Upper lobe of left lung (tissue), 6 donors: ENCODE measurements around the gene NOC4L. TPM values are rescaled to one million over a fixed set of nuclear protein-coding genes. Genes with fewer than 3 reads are reported as not detected.

Experiments used
- ATAC-seq, 2 donors: fragments of 200-7000 bp; cut with Tn5 transposase; one replicate each; pipeline ENCODE4 v1.9.1; 2022; ENCODE audit warnings: mild to moderate bottlenecking in 2 of 2, moderate library complexity in 2 of 2; ENCODE audit not compliant: low FRiP score in 2 of 2
- DNase-seq, 2 donors: peaks; one replicate each; pipeline ENCODE4 v3.0.0-alpha.2; 2019 to 2020
- H3K27ac ChIP-seq, 4 donors: fragments of 200-600 bp; sonication (generic); one replicate each; pipeline ENCODE4 v1.5.1; 2016 to 2019
- H3K27me3 ChIP-seq, 4 donors: fragments of 200-600 bp; sonication (generic); one replicate each; pipeline ENCODE4 v1.5.1; 2017 to 2019
- H3K36me3 ChIP-seq, 4 donors: fragments of 200-600 bp; sonication (generic); one replicate each; pipeline ENCODE4 v1.5.1; 2016 to 2019
- H3K4me1 ChIP-seq, 4 donors: fragments of 200-600 bp; sonication (generic); one replicate each; pipeline ENCODE4 v1.5.1; 2018 to 2019
- H3K4me3 ChIP-seq, 4 donors: fragments of 200-600 bp; sonication (generic); one replicate each; pipeline ENCODE4 v1.5.1; 2017 to 2019; ENCODE audit warnings: mild to moderate bottlenecking in 2 of 4, moderate library complexity in 1 of 4
- H3K9me3 ChIP-seq, 4 donors: fragments of 200-600 bp; sonication (generic); one replicate each; pipeline ENCODE4 v1.5.1; 2018 to 2019
- EP300 ChIP-seq, 4 donors: sonication (generic); formaldehyde crosslinking; IDR thresholded peaks; one replicate each; pipeline ENCODE4 v1.5.1; 2017; ENCODE audit warnings: antibody characterized with exemption in 4 of 4, control low read depth in 2 of 4
- POLR2A ChIP-seq, 4 donors: fragments of 450-650 bp; IDR thresholded peaks; one replicate each; pipeline ENCODE4 v1.5.1; 2016 to 2017; ENCODE audit warnings: antibody characterized with exemption in 4 of 4, mild to moderate bottlenecking in 2 of 4
- POLR2AphosphoS5 ChIP-seq, 2 donors: sonication (generic); formaldehyde crosslinking; IDR thresholded peaks; one replicate each; pipeline ENCODE4 v1.5.1; 2017; ENCODE audit warnings: antibody characterized with exemption in 2 of 2
- WGBS, 2 donors: methylation state at CpG; one replicate each; pipeline ENCODE4 v1.1.5; 2017 to 2018; 5-methylcytosine and 5-hydroxymethylcytosine counted together
- total RNA-seq, 6 donors: library from RNA; depleted of rRNA in 4 of 6; stranded (reverse); fragments of >200 nt in 4 of 6; gene quantifications; one replicate each; pipeline versions ENCODE4 v1.1.0 to v1.2.1, GENCODE V29; 2016 to 2021
- TF ChIP-seq, protein P1 (sequence below), 6 experiments: fragments of 450-650 bp in 4 of 6; fragments of 200-600 bp in 2 of 6; sonication (generic) in 2 of 6; IDR thresholded peaks; one replicate each; pipeline ENCODE4 v1.5.1; 2016 to 2019; ENCODE audit warnings: antibody characterized with exemption in 6 of 6
- donor health status: DM: no; HTN: no; CAD: no; lungs with moderate emphysema.
- donor health status: DM: no; HTN: yes; CAD: no; lungs with severe emphysema.

Gene NOC4L
- total RNA-seq, 6 donors from 2014 or later, result 7.4 to 22.4 (median 19.2) TPM

DNA sequence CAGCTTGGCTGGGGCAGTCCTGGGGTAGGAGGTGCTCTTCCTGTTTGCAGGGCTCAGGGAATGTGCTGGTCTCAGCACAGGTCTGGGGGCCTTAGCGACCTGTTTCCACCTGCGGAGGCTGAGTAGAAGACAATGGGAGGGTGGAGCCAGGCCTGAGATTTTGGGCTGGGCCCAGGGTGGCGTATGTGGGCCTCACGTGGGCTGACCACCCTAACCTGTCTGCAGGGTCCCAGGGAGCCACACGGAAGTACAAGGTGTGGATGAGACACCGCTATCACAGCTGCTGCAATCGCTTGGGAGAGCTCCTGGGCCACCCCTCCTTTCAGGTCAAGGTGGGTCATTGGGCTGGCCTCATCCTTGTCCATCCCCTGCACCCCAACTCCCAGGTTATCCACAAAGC lies 1.1 kb downstream of the NOC4L start:
- Histone ChIP-seq H3K4me1 (peaks cover 20 to 42% (median 24%) of the 10 kb centered on the region in 4 donors), H3K4me3 (peak overlapping the region in 3 of 4 donors; percentile 95 to 100 (median 96)), H3K36me3 (peaks cover 0 to 43% (median 32%) of the 10 kb centered on the region in 4 donors), H3K9me3 (no peaks in the 10 kb centered on the region), H3K27me3 (no peaks in the 10 kb centered on the region), H3K27ac (peak overlapping the region in 2 of 4 donors; percentile 87 to 95)
- TF ChIP-seq POLR2A (IDR thresholded peaks at IDR 0.05) (no peak), EP300 (IDR thresholded peaks at IDR 0.05) (no peak), POLR2AphosphoS5 (IDR thresholded peaks at IDR 0.05) (no peak)
- TF ChIP-seq, protein P1, sequence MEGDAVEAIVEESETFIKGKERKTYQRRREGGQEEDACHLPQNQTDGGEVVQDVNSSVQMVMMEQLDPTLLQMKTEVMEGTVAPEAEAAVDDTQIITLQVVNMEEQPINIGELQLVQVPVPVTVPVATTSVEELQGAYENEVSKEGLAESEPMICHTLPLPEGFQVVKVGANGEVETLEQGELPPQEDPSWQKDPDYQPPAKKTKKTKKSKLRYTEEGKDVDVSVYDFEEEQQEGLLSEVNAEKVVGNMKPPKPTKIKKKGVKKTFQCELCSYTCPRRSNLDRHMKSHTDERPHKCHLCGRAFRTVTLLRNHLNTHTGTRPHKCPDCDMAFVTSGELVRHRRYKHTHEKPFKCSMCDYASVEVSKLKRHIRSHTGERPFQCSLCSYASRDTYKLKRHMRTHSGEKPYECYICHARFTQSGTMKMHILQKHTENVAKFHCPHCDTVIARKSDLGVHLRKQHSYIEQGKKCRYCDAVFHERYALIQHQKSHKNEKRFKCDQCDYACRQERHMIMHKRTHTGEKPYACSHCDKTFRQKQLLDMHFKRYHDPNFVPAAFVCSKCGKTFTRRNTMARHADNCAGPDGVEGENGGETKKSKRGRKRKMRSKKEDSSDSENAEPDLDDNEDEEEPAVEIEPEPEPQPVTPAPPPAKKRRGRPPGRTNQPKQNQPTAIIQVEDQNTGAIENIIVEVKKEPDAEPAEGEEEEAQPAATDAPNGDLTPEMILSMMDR (IDR thresholded peaks at IDR 0.05), result no peak
- 43 to 77% methylated on average over 2 to 7 of the region's 7 CpGs for WGBS, 2 donors
- ATAC-seq (no peak), DNase-seq (no peak)

DNA sequence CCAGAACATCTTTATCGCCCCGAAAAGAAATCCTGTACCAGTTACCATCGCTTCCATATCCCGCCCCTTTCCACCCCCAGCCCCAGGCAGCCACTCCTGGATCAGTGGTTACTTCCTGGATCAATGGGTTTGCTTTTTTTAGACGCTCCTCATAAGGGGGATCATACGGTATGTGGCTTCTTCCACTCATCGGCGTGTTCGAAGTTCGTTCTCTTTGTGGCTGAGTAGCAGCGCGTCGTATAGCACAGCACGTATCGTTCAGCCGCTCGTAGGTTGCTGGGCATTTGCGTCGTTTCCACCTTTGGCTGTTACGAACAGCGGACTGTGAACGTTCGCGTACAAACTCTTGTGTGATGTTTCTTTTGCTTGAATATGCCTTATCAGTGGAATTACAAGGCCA lies 1.8 kb downstream of the NOC4L start:
- TF ChIP-seq, protein P1 (IDR thresholded peaks at IDR 0.05), result no peak
- TF ChIP-seq POLR2AphosphoS5 (IDR thresholded peaks at IDR 0.05) (no peak), POLR2A (IDR thresholded peaks at IDR 0.05) (no peak), EP300 (IDR thresholded peaks at IDR 0.05) (no peak)
- H3K36me3 ChIP-seq, result peaks cover 0 to 41% (median 30%) of the 10 kb centered on the region in 4 donors
- no peak for DNase-seq

DNA sequence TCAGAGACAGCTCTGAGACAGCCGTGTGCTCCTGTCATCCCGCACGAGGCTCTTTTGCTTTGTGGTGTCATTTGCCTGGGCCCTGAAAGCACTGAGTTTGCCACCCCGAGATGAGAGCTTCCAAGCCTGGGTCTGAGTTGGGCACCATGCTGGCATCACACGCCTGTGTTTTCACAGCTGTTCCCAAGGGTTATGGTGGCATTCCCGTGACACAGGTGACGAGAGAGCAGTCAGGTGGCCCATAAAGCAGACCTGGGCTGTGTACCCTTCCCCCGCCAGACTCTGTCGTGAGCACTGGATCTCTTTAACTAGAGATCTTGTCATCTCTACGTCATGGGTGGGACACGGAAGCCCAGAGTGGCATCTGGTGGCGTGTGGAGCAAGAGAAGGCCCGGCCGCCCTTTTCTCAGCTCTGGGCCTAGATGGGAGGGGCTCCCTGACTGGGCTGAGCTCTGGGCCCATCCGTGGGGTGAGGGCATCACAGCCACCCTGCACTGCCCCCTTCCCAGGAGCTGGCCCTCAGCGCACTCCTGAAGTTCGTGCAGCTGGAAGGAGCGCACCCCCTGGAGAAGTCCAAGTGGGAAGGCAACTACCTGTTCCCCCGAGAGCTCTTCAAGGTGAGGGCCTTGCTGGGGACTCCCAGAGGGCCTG lies 2.6 kb downstream of the NOC4L start:
- Histone ChIP-seq H3K9me3 (no peaks in the 10 kb centered on the region), H3K27me3 (no peaks in the 10 kb centered on the region), H3K4me3 (no peak overlapping the region), H3K27ac (no peak overlapping the region), H3K36me3 (peaks cover 1 to 41% (median 27%) of the 10 kb centered on the region in 4 donors), H3K4me1 (peaks cover 20 to 40% (median 24%) of the 10 kb centered on the region in 4 donors)
- 94 to 97% methylated on average over 9 to 19 of the region's 19 CpGs for WGBS, 2 donors
- DNase-seq, result no peak
- no peak for ATAC-seq
- TF ChIP-seq POLR2AphosphoS5 (IDR thresholded peaks at IDR 0.05) (no peak), EP300 (IDR thresholded peaks at IDR 0.05) (no peak)
- TF ChIP-seq, protein P1 (IDR thresholded peaks at IDR 0.05), result no peak

More for the DNA sequence above, 1.8 kb downstream of the NOC4L start:
- no peak overlapping the region for H3K27ac ChIP-seq
- WGBS, 2 donors, result 96 to 98% methylated on average over 24 of the region's 24 CpGs
- peaks cover 20 to 42% (median 24%) of the 10 kb centered on the region in 4 donors for H3K4me1 ChIP-seq
- ATAC-seq, result no peak
- no peak overlapping the region for H3K4me3 ChIP-seq
- no peaks in the 10 kb centered on the region for H3K27me3 ChIP-seq
- no peaks in the 10 kb centered on the region for H3K9me3 ChIP-seq

DNA sequence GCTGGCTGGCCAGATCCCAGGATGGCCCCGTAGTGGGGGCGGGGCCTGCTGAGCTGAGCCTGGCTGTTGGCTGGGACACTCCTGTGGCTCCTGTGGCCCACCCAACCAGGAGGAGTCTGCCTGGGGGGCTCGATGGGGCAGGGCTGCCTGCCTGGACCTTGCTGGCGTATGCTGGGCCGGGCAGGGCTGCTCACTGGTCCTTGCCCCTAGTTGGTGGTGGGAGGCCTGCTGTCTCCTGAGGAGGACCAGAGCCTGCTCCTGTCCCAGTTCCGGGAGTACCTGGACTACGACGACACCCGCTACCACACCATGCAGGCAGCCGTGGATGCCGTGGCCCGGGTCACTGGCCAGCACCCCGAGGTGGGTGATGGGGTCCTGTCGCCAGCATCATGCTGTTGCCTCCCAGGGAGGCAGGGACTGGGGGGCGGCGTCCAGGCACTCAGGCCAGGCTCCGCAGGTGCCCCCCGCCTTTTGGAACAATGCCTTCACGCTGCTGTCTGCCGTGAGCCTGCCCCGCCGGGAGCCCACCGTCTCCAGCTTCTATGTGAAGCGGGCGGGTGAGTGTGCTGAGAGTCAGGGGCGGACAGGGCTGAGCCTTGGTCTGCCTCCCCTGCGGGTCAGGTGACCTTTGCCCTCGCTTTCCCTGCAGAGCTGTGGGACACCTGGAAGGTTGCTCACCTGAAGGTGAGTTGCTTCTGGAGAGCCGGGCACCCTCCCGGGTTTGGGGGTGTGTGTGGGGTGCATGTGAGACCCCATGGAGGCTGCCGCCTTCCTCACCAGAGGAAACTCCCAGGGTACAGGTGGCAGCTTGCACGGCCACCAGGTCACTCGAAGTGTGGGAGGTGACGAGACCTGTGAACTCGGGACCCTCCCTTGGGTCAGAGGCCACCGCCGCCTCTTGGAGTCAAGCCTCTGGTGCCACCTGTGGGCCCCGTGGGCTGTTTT lies 3.4 kb downstream of the NOC4L start:
- no peak overlapping the region for H3K27ac ChIP-seq
- ATAC-seq, result no peak
- H3K4me3 ChIP-seq, result no peak overlapping the region
- WGBS, 2 donors, result 95 to 99% methylated on average over 15 to 32 of the region's 38 CpGs
- no peaks in the 10 kb centered on the region for H3K27me3 ChIP-seq
- peaks cover 17 to 33% (median 20%) of the 10 kb centered on the region in 4 donors for H3K4me1 ChIP-seq
- peaks cover 2 to 44% (median 28%) of the 10 kb centered on the region in 4 donors for H3K36me3 ChIP-seq
- peak in 1 of 2 donors; percentile 77 for DNase-seq
- no peaks in the 10 kb centered on the region for H3K9me3 ChIP-seq
- TF ChIP-seq EP300 (IDR thresholded peaks at IDR 0.05), result no peak
- TF ChIP-seq, protein P1 (IDR thresholded peaks at IDR 0.05), result no peak
- TF ChIP-seq POLR2AphosphoS5 (IDR thresholded peaks at IDR 0.05), result no peak
- no peak for TF ChIP-seq POLR2A (IDR thresholded peaks at IDR 0.05)
